PC-9 (cell line): ENCODE measurements around the gene PIK3CA. TPM values are rescaled to one million over a fixed set of nuclear protein-coding genes. Genes with fewer than 3 reads are reported as not detected.

Experiments used
- BruUV-seq: library from RNA; stranded (reverse); fragments of 400-500 nt; replicated peaks from 2 replicates; lab custom pipeline; 2021; lab: Mats Ljungman, UMichigan
- CTCF ChIA-PET: fragments of 300-600 bp; sonication (Branson Sonifier 250); formaldehyde crosslinking; loops from one replicate; lab custom pipeline; 2022; ENCODE audit warnings: antibody characterized with exemption; lab: Charles Lee
- POLR2A ChIA-PET: fragments of 300-600 bp; sonication (Branson Sonifier 250); formaldehyde crosslinking; loops from one replicate; lab custom pipeline; 2022; ENCODE audit warnings: antibody characterized with exemption; ENCODE audit not compliant: unreplicated experiment; lab: Charles Lee
- DNase-seq, 2 experiments: peaks; one replicate each; pipeline versions ENCODE4 v3.0.0 to v3.0.0-alpha.2; 2015 to 2022; ENCODE audit warnings: mixed read lengths in 1 of 2
- H2AFZ ChIP-seq: fragments of 200-600 bp; sonication (generic); 2 replicates; pipeline ENCODE4 v1.8.1; 2017; ENCODE audit warnings: antibody characterized with exemption
- H3F3A ChIP-seq: fragments of 200-600 bp; sonication (generic); 2 replicates; pipeline ENCODE4 v1.8.1; 2017; ENCODE audit warnings: antibody characterized with exemption, mild to moderate bottlenecking, low read depth; ENCODE audit not compliant: insufficient read depth
- H3K27ac ChIP-seq: fragments of 200-600 bp; sonication (generic); 2 replicates; pipeline ENCODE4 v1.6.1; 2016; ENCODE audit warnings: mixed run types
- H3K27me3 ChIP-seq: fragments of 200-600 bp; sonication (generic); 2 replicates; pipeline ENCODE4 v1.6.1; 2016; ENCODE audit warnings: low read depth, mixed run types; ENCODE audit not compliant: insufficient read depth
- H3K36me3 ChIP-seq: fragments of 200-600 bp; sonication (generic); 2 replicates; pipeline ENCODE4 v1.6.1; 2016; ENCODE audit warnings: low read depth, mixed run types
- H3K4me1 ChIP-seq: fragments of 200-600 bp; sonication (generic); replicated peaks from 2 replicates; pipeline ENCODE4 v1.6.1; 2016; ENCODE audit warnings: mixed run types; ENCODE audit not compliant: insufficient read depth
- H3K4me2 ChIP-seq: fragments of 200-600 bp; sonication (generic); 2 replicates; pipeline ENCODE4 v1.6.1; 2017; ENCODE audit warnings: mixed run types
- H3K4me3 ChIP-seq: fragments of 200-600 bp; sonication (generic); 2 replicates; pipeline ENCODE4 v1.6.1; 2016; ENCODE audit warnings: mixed run types
- H3K79me2 ChIP-seq: fragments of 200-600 bp; sonication (generic); 2 replicates; pipeline ENCODE4 v1.6.1; 2017; ENCODE audit warnings: low read depth, mixed run types
- H3K9me2 ChIP-seq: fragments of 200-600 bp; sonication (generic); 2 replicates; pipeline ENCODE4 v1.8.1; 2017; ENCODE audit warnings: mild to moderate bottlenecking; ENCODE audit not compliant: insufficient read depth
- H3K9me3 ChIP-seq: fragments of 200-600 bp; sonication (generic); 2 replicates; pipeline ENCODE4 v1.8.1; 2016; ENCODE audit warnings: low read depth; ENCODE audit not compliant: insufficient read depth
- H4K20me1 ChIP-seq: fragments of 200-600 bp; sonication (generic); 2 replicates; pipeline ENCODE4 v1.8.1; 2017; ENCODE audit not compliant: insufficient read depth
- EZH2 ChIP-seq: fragments of 200-600 bp; sonication (generic); IDR thresholded peaks from 2 replicates; pipeline ENCODE4 v1.8.0; 2017; ENCODE audit warnings: antibody characterized with exemption, low read depth
- intact Hi-C: fragments of 100-400 bp; cut with micrococcal nuclease; formaldehyde crosslinking; loops from one replicate; pipeline ENCODE4 v1.10.0; 2022; ENCODE audit not compliant: unreplicated experiment
- total RNA-seq: library from RNA; stranded (reverse); gene quantifications from 2 replicates; pipeline ENCODE4 v1.2.3, GENCODE V29; 2021
- TF ChIP-seq, protein P1 (sequence below): fragments of 200-600 bp; sonication (generic); conservative IDR thresholded peaks from 2 replicates; pipeline ENCODE4 v1.6.1; 2017; ENCODE audit warnings: mixed run types, antibody characterized with exemption, mild to moderate bottlenecking, moderate library complexity

Gene PIK3CA
- total RNA-seq, 1 experiment from 2014 or later = 39.9 TPM

GRCh38 chr3:179156170-179156569, 8.0 kb downstream of the PIK3CA start:
- H3K9me3 ChIP-seq = no peaks in the 10 kb centered on the region
- no peak for DNase-seq
- ChIA-PET POLR2A (no interaction called here), CTCF (interaction anchor here (0.6 kb wide), 1 partner anchor 180 kb away, joined by 11 read pairs; no protein-coding TSS in a partner anchor)
- no peak for TF ChIP-seq EZH2
- TF ChIP-seq, protein P1, sequence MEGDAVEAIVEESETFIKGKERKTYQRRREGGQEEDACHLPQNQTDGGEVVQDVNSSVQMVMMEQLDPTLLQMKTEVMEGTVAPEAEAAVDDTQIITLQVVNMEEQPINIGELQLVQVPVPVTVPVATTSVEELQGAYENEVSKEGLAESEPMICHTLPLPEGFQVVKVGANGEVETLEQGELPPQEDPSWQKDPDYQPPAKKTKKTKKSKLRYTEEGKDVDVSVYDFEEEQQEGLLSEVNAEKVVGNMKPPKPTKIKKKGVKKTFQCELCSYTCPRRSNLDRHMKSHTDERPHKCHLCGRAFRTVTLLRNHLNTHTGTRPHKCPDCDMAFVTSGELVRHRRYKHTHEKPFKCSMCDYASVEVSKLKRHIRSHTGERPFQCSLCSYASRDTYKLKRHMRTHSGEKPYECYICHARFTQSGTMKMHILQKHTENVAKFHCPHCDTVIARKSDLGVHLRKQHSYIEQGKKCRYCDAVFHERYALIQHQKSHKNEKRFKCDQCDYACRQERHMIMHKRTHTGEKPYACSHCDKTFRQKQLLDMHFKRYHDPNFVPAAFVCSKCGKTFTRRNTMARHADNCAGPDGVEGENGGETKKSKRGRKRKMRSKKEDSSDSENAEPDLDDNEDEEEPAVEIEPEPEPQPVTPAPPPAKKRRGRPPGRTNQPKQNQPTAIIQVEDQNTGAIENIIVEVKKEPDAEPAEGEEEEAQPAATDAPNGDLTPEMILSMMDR = no peak
- H3K4me2 ChIP-seq = no peak overlapping the region
- no peaks in the 10 kb centered on the region for H3K4me1 ChIP-seq
- no peaks in the 10 kb centered on the region for H3K36me3 ChIP-seq
- H3K4me3 ChIP-seq = no peak overlapping the region
- H3K27ac ChIP-seq = no peak overlapping the region
- H3K27me3 ChIP-seq = no peaks in the 10 kb centered on the region
- no peak overlapping the region for H2AFZ ChIP-seq
- H3F3A ChIP-seq = no peaks in the 10 kb centered on the region
- BruUV-seq = no TSS peak
- H4K20me1 ChIP-seq = peaks cover 16% of the 10 kb centered on the region
- no peaks in the 10 kb centered on the region for H3K9me2 ChIP-seq
- intact Hi-C loops = no loop called here
- H3K79me2 ChIP-seq = peaks cover 96% of the 10 kb centered on the region

DNA sequence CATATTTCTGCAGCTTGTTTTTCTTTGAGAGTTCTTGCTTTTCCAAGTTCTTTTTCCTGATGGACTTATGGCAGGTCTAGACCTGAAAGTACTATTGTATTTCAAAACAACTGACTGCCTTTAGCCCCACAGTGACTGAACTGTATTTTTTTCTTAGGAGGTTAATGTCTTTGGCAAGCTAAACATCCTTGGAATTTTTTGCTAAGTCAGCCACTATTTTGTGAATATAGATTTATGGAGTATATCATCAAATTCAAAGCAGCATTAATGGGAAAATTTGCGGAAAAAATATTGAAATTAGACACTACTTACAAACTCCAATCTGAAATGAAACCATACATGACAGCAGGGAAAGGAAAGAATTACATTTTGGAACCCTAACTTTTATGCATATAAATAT, 8.6 kb downstream of the PIK3CA start:
- Histone ChIP-seq H3K4me3 (no peak overlapping the region), H3F3A (no peaks in the 10 kb centered on the region), H3K4me2 (no peak overlapping the region), H3K27ac (no peak overlapping the region), H3K79me2 (peaks cover 90% of the 10 kb centered on the region), H3K9me3 (no peaks in the 10 kb centered on the region), H4K20me1 (peaks cover 16% of the 10 kb centered on the region), H3K4me1 (no peaks in the 10 kb centered on the region), H2AFZ (no peak overlapping the region), H3K36me3 (no peaks in the 10 kb centered on the region), H3K27me3 (no peaks in the 10 kb centered on the region), H3K9me2 (no peaks in the 10 kb centered on the region)
- no peak for DNase-seq
- intact Hi-C loops = no loop called here
- ChIA-PET POLR2A (interaction anchor here (0.5 kb wide), 1 partner anchor 18 kb away, joined by 4 read pairs; no protein-coding TSS in a partner anchor), CTCF (no interaction called here)
- no peak for TF ChIP-seq EZH2
- TF ChIP-seq, protein P1 = no peak
- no TSS peak for BruUV-seq

GRCh38 chr3:179158336-179159039, 10.3 kb downstream of the PIK3CA start:
- intact Hi-C loops = no loop called here
- H3K27me3 ChIP-seq = no peaks in the 10 kb centered on the region
- no peaks in the 10 kb centered on the region for H3F3A ChIP-seq
- no peak overlapping the region for H3K27ac ChIP-seq
- H4K20me1 ChIP-seq = peaks cover 11% of the 10 kb centered on the region
- no peak overlapping the region for H3K4me3 ChIP-seq
- TF ChIP-seq, protein P1 = no peak
- no peak for TF ChIP-seq EZH2
- H3K9me3 ChIP-seq = no peaks in the 10 kb centered on the region
- H3K36me3 ChIP-seq = no peaks in the 10 kb centered on the region
- ChIA-PET CTCF (no interaction called here), POLR2A (no interaction called here)
- H3K79me2 ChIP-seq = peaks cover 73% of the 10 kb centered on the region
- no peaks in the 10 kb centered on the region for H3K4me1 ChIP-seq
- no TSS peak for BruUV-seq
- no peaks in the 10 kb centered on the region for H3K9me2 ChIP-seq
- no peak for DNase-seq
- H2AFZ ChIP-seq = no peak overlapping the region
- no peak overlapping the region for H3K4me2 ChIP-seq
